GM21515 (cell line): ENCODE data around the gene RAB2B.
"Not testable (repeated sequence)": the region's sequence is repeated elsewhere in the genome, so short reads cannot be mapped to it uniquely, and the experiment has no call there.

Experiments
- ATAC-seq: cut with Tn5 transposase; IDR thresholded peaks from one replicate; pipeline ENCODE4 v1.9.1; 2021; ENCODE audit not compliant: unreplicated experiment

RAB2B gene

DNA sequence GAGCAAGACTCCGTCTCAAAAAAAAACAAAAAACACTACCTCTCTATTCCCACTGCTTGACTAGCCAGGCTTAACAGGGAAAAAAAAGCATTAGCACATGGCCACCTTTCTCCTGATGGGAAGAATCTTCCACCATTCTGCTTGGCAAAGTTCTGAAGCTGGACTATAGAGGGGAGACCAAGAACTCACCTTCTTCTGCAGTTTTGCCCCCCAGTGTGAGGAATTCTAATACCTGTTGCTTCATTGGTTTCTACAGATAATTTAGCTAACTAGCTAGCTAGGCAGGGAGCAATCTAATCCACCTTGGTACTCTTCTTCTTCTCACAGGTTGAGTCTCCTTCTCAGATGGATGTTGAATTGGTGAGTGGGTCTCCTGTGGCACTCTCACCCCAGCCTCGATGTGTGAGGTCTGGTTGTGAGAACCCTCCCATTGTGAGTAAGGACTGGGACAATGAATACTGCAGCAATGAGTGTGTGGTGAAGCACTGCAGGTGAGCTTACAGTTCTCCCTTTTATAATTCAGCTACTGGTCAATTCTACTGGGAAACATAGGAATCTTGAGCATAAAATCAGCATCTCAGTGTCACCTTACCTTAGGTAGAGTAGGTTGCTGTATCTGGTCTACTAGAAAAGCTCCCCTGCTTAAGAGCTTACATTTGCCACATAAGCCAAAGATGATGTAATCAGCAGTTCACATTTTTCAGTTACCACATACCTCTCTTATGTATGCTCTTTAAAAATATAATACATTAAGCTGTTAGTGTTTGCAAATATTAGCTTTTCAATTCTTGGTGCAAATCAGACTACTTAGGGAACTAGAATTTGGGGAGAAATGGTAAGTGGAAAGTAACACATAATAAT, 18.4 kb upstream of the RAB2B start:
- no peak for ATAC-seq

- no peak for ATAC-seq
These were observed 9.9 kb upstream of the RAB2B start for GRCh38 chr14:21486640-21487087.

- ATAC-seq = no peak
These were observed 235 bp downstream of the RAB2B start for GRCh38 chr14:21476523-21476924.

DNA sequence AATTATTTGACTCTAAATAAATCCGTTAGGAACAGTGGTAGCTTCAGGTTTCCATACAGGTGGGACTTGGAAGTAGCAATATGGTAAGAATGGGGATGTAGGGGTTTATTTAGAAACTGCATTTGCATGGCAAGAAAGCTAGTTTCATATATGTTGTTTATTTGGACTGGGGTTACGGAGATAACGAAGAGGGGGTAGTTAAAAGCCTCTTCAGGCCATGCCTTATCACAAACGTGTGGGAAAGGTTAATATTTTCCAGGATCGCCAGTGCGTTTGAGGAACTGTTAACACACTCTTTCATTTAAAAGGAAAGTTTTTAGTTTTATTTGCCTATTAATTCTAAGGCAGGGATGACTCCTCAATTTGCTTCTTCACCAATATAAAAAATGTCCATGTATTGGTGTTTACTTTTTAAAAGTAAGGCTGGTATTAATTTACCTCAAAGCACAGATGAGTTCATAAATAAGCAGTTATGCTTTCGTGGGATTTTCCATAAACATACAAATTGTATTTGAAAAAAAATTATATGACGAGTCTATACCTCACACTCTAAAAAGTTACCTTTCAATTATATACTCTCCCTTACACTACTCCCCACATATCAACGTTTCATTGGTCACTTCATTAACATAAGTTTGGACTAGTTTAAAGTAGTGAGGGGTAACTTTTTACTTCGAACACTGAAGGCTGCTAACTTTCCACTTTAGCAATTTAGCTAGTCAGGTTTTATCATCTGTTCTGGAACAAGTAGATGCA, 814 bp downstream of the RAB2B start:
- no peak for ATAC-seq

DNA sequence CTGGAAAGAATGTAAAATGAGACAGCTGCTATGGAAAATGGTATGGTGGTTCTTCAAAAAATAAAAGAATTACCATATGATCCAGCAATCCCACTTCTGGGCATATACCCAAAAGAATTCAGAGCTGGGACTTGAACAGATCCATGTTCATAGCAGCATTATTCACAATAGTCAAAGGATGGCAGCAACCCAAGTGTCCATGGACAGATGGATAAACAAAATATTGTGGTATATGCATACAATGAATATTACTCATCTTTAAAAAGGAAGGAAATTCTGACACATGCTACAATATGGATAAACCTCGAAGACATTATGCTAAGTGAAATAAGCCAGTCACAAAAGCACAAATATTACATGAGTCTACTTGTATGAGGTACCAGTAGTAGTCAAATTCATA, 9.1 kb downstream of the RAB2B start:
- no peak for ATAC-seq

DNA sequence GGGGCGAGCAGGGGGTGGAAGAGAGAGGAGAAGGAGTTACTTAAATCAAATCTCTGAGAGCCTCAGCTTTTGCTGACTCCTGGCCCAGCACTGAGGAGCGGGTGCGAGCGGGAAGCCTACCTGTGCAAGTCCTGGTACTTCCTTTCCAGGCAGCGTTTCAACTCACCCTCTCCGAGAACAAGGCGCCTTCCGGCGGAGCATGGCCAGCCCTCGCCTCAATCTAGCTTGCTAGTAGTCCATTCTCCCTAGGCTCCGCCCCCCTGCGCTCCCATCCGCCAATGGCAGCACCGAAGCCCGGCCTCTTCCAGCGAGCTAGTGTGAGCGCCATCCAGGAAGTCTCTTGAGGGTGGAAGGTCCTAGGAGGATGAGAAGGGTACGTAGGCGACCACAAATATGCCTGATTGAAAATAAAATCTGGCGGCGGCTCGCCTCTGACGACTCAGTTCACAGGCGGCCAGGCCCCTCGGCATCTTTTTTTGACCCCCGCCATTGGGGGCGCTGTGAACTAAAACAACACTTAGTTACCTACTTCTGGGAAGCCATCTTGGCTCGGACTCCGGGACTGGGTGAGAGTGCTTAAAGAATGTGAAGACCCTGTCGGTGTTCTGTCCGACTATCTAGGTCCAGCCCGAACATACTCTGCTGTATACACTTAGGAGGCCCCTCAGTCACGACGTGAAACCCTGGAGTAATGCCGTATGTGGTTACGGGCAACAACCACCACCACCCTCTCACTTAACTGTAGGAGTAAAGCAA, 20.7 kb downstream of the RAB2B start, which contains the start of gene CHD8:
Gene CHD8 (minus strand): TSS at position 212 of the 756 bp plus-strand sequence. CDS start 24,480 bp downstream, outside the sequence.
- ATAC-seq = peak; percentile 94

- peak; percentile 28 for ATAC-seq
These were observed 21.2 kb downstream of the RAB2B start for GRCh38 chr14:21455592-21455911.

GRCh38 chr14:21454843-21455544, 21.8 kb downstream of the RAB2B start:
- ATAC-seq = no peak

GRCh38 chr14:21449899-21450216, 26.9 kb downstream of the RAB2B start:
- ATAC-seq = no peak

- not testable (repeated sequence) for ATAC-seq
These were observed 34.1 kb downstream of the RAB2B start for GRCh38 chr14:21442657-21443056.

- ATAC-seq = no peak
These were observed 35.9 kb downstream of the RAB2B start for GRCh38 chr14:21440859-21441258.

GRCh38 chr14:21437063-21437901, 39.5 kb downstream of the RAB2B start:
- peak; percentile 95 for ATAC-seq

GRCh38 chr14:21436567-21437062, 40.1 kb downstream of the RAB2B start:
- no peak for ATAC-seq

GRCh38 chr14:21431126-21431525, 45.6 kb downstream of the RAB2B start:
- no peak for ATAC-seq

DNA sequence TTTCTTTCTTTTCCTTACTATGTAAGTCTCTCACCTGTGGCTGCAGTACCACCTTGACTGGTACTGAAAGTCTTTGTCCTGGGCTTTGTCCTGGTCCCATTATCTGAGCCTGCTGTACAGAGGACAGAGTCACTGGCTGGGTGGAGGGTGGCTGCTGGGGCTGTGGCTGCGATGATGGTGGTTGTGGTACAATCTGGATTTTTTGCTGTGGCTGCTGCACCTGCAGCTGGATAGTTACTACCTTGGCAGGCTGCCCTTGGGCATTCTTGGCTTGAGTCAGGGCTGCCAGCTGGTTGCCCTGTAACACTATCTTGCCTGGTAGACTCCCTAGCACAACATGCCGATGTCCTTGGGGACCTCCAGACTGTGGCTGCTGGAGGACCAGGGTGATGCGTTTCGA, 47.8 kb downstream of the RAB2B start:
- ATAC-seq = no peak

DNA sequence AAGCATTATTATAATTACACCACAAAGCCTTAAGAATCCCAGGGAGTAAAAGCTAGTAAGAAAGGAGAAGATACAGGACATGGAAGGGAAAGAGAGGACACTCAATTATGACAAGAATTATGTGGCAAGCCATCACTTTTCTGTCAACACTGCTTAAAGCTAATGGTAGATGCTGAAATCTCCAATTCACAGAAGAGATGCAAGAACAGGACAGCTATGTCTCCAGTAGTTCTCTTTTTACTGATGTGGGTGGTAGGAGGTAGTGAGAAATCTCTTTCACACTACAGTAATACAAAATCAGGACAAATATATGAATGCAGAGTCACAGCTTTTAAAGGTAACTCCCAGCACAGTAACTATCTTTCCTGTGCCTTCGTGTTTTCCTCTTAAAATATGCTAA, 50.1 kb downstream of the RAB2B start:
- ATAC-seq = no peak

DNA sequence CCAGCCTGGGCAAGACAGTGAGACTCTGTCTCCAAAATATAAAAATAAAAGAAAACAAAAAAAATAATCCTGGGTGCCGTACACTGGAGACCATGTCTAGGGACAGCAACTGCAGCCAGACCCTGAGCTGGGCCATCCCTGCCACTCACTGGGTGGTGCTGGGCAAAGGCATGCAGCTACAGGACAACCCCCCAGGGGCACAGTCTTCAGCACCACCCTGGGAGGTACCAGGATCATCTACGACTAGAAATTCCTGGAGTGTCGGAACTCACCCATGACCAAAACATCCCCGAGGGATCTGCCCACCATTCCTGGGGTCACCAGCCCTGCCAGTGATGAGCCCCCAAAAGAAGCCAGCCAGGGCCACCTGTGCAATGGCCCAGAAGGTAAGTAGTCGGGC, 57.2 kb downstream of the RAB2B start:
- no peak for ATAC-seq

- no peak for ATAC-seq
These were observed 61.4 kb downstream of the RAB2B start for GRCh38 chr14:21415329-21415728.

DNA sequence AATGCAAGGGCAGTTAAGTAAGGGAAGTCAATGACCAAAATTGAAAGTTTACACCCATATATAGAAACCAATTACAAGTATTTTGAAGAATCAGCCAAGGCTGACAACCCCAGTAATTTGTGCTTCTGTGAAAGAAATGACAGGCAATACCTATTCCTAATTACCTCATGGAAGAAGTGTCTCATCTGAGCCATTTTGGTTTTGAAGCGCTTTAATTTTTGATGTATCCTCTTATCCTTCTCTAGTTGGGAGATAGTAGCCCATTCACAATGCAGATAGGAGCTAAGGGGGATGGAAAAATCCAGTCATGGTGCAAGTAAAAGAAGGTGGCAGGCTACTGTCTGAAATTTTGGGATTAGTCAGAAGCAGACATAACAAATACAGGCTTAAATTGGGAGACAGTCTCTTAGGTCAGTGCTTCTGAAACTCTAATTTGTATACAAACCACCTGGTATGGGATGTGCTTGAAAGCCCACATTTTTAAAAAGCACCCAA, 62.6 kb downstream of the RAB2B start:
- ATAC-seq = no peak
